RWPE1 (cell line): Measurements from ENCODE around the gene FASTKD2.

Experiments used
- CTCF ChIA-PET: fragments of 350-600 bp; sonication (Branson Sonifier 250); formaldehyde crosslinking; extraction: SDS; loops from one replicate; lab custom pipeline; 2021; lab: Yijun Ruan, JAX
- POLR2A ChIA-PET: fragments of 400-600 bp; formaldehyde crosslinking; extraction: SDS; loops from one replicate; lab custom pipeline; 2020; ENCODE audit warnings: antibody characterized with exemption; ENCODE audit not compliant: low non-redundant PET; lab: Yijun Ruan, JAX
- DNase-seq: peaks from one replicate; pipeline ENCODE4 v3.0.0; 2012; ENCODE audit warnings: low spot score
- H3K27ac ChIP-seq: fragments of 450-650 bp; 2 replicates; pipeline ENCODE4 v1.5.1; 2017
- TF ChIP-seq, protein P1 (sequence below): fragments of 450-650 bp; conservative IDR thresholded peaks from 2 replicates; pipeline ENCODE4 v1.5.1; 2017; ENCODE audit warnings: low read depth, mild to moderate bottlenecking

Gene FASTKD2

GRCh38 chr2:206765242-206766056 is at the start of gene FASTKD2, which contains the start of gene MDH1B:
TSS of gene FASTKD2 (plus strand) at chr2:206765606. CDS start at chr2:206766694, 1,088 bp downstream.
TSS of gene MDH1B (minus strand) at chr2:206765328. CDS start at chr2:206765271, 57 bp downstream.
- TF ChIP-seq, protein P1, sequence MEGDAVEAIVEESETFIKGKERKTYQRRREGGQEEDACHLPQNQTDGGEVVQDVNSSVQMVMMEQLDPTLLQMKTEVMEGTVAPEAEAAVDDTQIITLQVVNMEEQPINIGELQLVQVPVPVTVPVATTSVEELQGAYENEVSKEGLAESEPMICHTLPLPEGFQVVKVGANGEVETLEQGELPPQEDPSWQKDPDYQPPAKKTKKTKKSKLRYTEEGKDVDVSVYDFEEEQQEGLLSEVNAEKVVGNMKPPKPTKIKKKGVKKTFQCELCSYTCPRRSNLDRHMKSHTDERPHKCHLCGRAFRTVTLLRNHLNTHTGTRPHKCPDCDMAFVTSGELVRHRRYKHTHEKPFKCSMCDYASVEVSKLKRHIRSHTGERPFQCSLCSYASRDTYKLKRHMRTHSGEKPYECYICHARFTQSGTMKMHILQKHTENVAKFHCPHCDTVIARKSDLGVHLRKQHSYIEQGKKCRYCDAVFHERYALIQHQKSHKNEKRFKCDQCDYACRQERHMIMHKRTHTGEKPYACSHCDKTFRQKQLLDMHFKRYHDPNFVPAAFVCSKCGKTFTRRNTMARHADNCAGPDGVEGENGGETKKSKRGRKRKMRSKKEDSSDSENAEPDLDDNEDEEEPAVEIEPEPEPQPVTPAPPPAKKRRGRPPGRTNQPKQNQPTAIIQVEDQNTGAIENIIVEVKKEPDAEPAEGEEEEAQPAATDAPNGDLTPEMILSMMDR, result no peak
- DNase-seq, result peak; percentile 92
- peak within 1 kb of the TSS; percentile 91 for H3K27ac ChIP-seq
- ChIA-PET POLR2A (interaction anchor here (0.6 kb wide), 1 partner anchor 369 kb away, joined by 3 read pairs; no protein-coding TSS in a partner anchor), CTCF (interaction anchor here (0.7 to 0.9 kb wide), 3 partner anchors 35 to 153 kb away, joined by 3 to 5 read pairs (median 4); no protein-coding TSS in a partner anchor)

DNA sequence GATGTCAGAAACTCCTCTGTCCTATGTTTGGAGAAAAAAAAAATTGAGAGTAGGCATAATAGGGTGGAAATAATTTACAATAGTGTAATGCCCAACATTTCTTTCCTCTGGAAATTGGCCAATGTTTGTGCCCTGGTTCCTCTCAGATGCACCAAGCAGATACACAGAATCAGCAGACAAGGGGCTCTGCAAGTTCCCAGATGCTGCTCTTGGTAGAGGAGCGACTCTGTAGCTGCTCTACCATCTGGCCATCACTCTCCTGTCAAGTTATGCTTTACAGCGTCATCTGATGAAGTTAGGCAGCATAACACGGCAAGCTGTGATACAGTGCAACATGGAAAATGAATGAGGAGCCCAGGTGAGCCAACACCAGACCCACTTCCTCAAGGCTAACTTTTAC is 48.8 kb upstream of the FASTKD2 start:
- CTCF ChIA-PET, result no interaction called here
- DNase-seq, result no peak
- no peak overlapping the region for H3K27ac ChIP-seq
- POLR2A ChIA-PET, result no interaction called here
- TF ChIP-seq, protein P1, result no peak

GRCh38 chr2:206718296-206718695 is 47.1 kb upstream of the FASTKD2 start, which contains the start of gene DYTN:
TSS of gene DYTN (minus strand) at chr2:206718396. CDS start at chr2:206718279, 117 bp downstream.
- DNase-seq, result no peak
- no peak within 1 kb of the TSS for H3K27ac ChIP-seq
- ChIA-PET CTCF (no interaction called here), POLR2A (no interaction called here)
- TF ChIP-seq, protein P1, result no peak

DNA sequence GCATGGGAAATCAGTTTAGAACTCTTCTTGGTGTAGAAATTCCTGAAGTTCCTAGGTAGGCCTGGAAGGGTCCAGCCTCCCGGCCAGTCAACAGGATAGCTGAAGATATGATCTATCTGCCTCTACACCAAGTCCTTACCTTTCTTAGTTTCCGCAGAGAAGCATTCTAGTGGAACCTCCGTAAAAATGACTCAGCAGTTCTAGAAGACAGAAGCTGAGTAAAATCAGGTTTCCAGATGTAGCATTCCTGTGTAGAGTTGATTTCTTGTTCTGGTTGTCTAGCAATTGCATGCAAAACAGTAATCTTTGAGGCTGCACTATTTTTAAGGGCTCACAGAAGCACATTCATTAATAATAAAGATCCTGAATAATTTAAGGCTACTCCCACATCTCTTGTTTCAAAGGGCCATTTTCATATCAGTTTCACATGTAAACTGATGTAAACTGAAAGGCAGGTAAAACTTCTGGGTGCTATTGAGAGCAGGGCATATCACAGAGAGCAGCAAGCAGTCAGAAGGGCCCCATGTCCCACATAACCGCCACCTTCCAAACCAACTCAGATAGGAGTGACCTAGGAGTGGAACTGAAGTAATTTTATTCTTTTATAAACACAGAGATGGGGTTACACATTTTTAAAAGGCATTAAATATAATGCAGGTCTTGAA is 44.0 kb upstream of the FASTKD2 start:
- no peak for DNase-seq
- ChIA-PET POLR2A (no interaction called here), CTCF (no interaction called here)
- H3K27ac ChIP-seq, result no peak overlapping the region
- TF ChIP-seq, protein P1, result no peak

DNA sequence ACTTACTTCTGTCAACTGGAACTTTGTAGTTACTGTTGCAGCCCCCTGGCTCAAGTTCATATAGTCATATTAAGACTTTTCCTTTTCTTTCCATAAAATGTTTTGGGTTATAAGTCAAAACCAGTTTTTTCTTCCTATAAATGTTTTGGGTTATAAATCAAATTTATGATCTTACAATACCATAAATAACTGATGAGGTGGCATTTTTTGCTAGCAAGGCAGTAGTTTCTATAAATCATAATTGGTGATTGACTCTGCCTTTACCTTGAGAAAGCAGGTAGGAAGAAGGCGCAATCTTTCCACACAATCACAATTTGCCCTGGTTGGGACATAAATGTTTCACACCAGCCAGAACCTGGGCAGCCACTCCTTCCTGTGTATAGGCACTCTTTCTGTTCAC is 42.1 kb upstream of the FASTKD2 start:
- CTCF ChIA-PET, result interaction anchor here (0.7 kb wide), 1 partner anchor 133 kb away, joined by 3 read pairs; no protein-coding TSS in a partner anchor
- POLR2A ChIA-PET, result no interaction called here

DNA sequence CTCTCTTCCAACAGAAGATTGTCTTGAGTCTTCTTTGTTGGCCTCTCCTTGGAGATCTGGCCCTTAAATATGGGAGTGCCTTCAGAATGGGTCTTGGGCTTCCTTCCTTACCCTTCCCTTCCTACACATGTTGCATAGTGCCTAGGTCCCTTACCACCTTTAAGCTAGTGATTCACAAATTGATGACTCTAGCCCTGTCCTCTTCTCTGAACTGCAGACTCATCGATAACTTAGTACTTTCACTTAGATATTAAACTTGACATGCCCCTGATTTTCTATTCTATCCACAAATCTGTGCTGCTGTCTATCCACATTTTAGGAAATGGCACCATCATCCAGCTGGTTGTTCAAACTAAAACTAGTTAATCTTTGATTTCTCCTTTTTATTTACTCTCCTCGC is 38.1 kb upstream of the FASTKD2 start:
- POLR2A ChIA-PET, result no interaction called here
- TF ChIP-seq, protein P1, result no peak
- DNase-seq, result no peak
- H3K27ac ChIP-seq, result no peak overlapping the region
- CTCF ChIA-PET, result no interaction called here

More for the DNA sequence above, 42.1 kb upstream of the FASTKD2 start:
- TF ChIP-seq, protein P1, result no peak
- no peak overlapping the region for H3K27ac ChIP-seq
- DNase-seq, result no peak
